Left ventricle myocardium inferior (tissue), 1 donor: ENCODE data around the gene CDH1. TPM values are rescaled to one million over a fixed set of nuclear protein-coding genes. Genes with fewer than 3 reads are reported as not detected.

Experiments
- DNase-seq: peaks from one replicate; pipeline ENCODE4 v3.0.0-alpha.2; 2020
- H3K27ac ChIP-seq: fragments of 200-600 bp; replicated peaks from 2 replicates; pipeline ENCODE4 v1.8.0; 2021
- H3K27me3 ChIP-seq: fragments of 200-600 bp; 2 replicates; pipeline ENCODE4 v1.8.0; 2021; ENCODE audit warnings: low read depth
- H3K36me3 ChIP-seq: fragments of 200-600 bp; 2 replicates; pipeline ENCODE4 v1.8.0; 2021
- H3K4me1 ChIP-seq: fragments of 200-600 bp; 2 replicates; pipeline ENCODE4 v1.8.0; 2021
- H3K4me3 ChIP-seq: fragments of 200-600 bp; 2 replicates; pipeline ENCODE4 v1.8.0; 2021; ENCODE audit warnings: mild to moderate bottlenecking, moderate library complexity
- H3K9me3 ChIP-seq: fragments of 200-600 bp; replicated peaks from 2 replicates; pipeline ENCODE4 v1.8.0; 2021
- intact Hi-C: fragments of 100-400 bp; cut with micrococcal nuclease; formaldehyde crosslinking; loops from one replicate; pipeline ENCODE4 v1.11.0; 2022
- total RNA-seq: library from RNA; stranded (reverse); fragmentation: NEBNext Ultra II Directional; extraction: Animal tissue kit (Norgen Biotek cat#: 25700); gene quantifications from one replicate; pipeline ENCODE4 v1.2.1, GENCODE V29; 2021
- TF ChIP-seq, protein P1 (sequence below): fragments of 200-600 bp; IDR thresholded peaks from 2 replicates; pipeline ENCODE4 v1.8.0; 2021; ENCODE audit warnings: antibody characterized with exemption, mild to moderate bottlenecking, borderline replicate concordance
- donor health status: DM: no; HTN: yes; CAD: no; lungs with severe emphysema.

CDH1 gene
- total RNA-seq, 1 donor from 2014 or later: 0.11 TPM

GRCh38 chr16:68744744-68745280, 7.7 kb downstream of the CDH1 start:
- no peak overlapping the region for H3K27ac ChIP-seq
- intact Hi-C loops: no loop called here
- TF ChIP-seq, protein P1, sequence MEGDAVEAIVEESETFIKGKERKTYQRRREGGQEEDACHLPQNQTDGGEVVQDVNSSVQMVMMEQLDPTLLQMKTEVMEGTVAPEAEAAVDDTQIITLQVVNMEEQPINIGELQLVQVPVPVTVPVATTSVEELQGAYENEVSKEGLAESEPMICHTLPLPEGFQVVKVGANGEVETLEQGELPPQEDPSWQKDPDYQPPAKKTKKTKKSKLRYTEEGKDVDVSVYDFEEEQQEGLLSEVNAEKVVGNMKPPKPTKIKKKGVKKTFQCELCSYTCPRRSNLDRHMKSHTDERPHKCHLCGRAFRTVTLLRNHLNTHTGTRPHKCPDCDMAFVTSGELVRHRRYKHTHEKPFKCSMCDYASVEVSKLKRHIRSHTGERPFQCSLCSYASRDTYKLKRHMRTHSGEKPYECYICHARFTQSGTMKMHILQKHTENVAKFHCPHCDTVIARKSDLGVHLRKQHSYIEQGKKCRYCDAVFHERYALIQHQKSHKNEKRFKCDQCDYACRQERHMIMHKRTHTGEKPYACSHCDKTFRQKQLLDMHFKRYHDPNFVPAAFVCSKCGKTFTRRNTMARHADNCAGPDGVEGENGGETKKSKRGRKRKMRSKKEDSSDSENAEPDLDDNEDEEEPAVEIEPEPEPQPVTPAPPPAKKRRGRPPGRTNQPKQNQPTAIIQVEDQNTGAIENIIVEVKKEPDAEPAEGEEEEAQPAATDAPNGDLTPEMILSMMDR: no peak
- H3K4me3 ChIP-seq: no peak overlapping the region
- no peak for DNase-seq
- H3K9me3 ChIP-seq: no peaks in the 10 kb centered on the region
- H3K36me3 ChIP-seq: no peaks in the 10 kb centered on the region
- peaks cover 66% of the 10 kb centered on the region for H3K27me3 ChIP-seq
- no peaks in the 10 kb centered on the region for H3K4me1 ChIP-seq

- Histone ChIP-seq H3K4me3 (no peak overlapping the region), H3K27ac (no peak overlapping the region), H3K36me3 (no peaks in the 10 kb centered on the region), H3K9me3 (no peaks in the 10 kb centered on the region), H3K27me3 (peaks cover 63% of the 10 kb centered on the region), H3K4me1 (no peaks in the 10 kb centered on the region)
- no peak for DNase-seq
- intact Hi-C loops: no loop called here
- TF ChIP-seq, protein P1: no peak
These were observed 9.9 kb downstream of the CDH1 start for GRCh38 chr16:68746951-68747350.

GRCh38 chr16:68749432-68749831, 12.3 kb downstream of the CDH1 start:
- TF ChIP-seq, protein P1: no peak
- Histone ChIP-seq H3K27me3 (peaks cover 67% of the 10 kb centered on the region), H3K4me3 (no peak overlapping the region), H3K4me1 (no peaks in the 10 kb centered on the region), H3K27ac (no peak overlapping the region), H3K36me3 (no peaks in the 10 kb centered on the region), H3K9me3 (no peaks in the 10 kb centered on the region)
- intact Hi-C loops: no loop called here
- no peak for DNase-seq

DNA sequence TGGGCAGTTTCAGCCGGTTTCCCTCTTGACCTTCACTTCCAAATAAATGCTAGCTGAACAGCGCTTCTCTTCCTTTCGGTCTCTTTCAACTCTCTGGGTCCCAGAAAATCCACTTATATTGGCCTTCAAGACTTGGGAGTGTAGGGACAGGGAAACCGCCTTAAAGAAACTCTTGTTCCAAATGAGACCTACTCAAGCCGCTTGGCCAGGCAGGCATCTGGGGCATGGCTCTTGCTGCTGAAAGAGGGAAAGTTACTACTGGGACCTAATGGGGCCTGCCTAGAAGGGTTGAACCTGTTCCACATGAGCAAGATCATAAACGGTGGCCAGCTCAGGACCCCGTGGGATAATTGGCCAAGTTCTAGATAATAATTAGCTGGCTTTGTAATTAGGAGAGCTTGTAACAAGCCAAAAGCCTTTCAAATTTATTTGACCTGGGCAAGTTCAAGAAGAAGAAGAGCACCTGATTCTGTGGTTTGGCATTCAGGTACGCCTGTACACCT, 13.2 kb downstream of the CDH1 start:
- Histone ChIP-seq H3K27ac (no peak overlapping the region), H3K4me3 (no peak overlapping the region), H3K4me1 (no peaks in the 10 kb centered on the region), H3K9me3 (no peaks in the 10 kb centered on the region), H3K36me3 (no peaks in the 10 kb centered on the region), H3K27me3 (peaks cover 67% of the 10 kb centered on the region)
- DNase-seq: no peak
- intact Hi-C loops: no loop called here
- TF ChIP-seq, protein P1: no peak

- Histone ChIP-seq H3K36me3 (no peaks in the 10 kb centered on the region), H3K4me1 (no peaks in the 10 kb centered on the region), H3K9me3 (no peaks in the 10 kb centered on the region), H3K27me3 (peaks cover 59% of the 10 kb centered on the region), H3K27ac (no peak overlapping the region), H3K4me3 (no peak overlapping the region)
- TF ChIP-seq, protein P1: no peak
- intact Hi-C loops: no loop called here
- DNase-seq: no peak
These were observed 14.1 kb downstream of the CDH1 start for GRCh38 chr16:68751160-68751559.
